GM19193 (cell line): ENCODE measurements around the gene FAM83E.

ENCODE experiments used
- POLR2A ChIP-seq: IDR thresholded peaks from 4 replicates; pipeline ENCODE4 v1.6.1; 2011; ENCODE audit not compliant: insufficient read depth, insufficient read length; ENCODE audit errors: extremely low read depth

Gene FAM83E

DNA sequence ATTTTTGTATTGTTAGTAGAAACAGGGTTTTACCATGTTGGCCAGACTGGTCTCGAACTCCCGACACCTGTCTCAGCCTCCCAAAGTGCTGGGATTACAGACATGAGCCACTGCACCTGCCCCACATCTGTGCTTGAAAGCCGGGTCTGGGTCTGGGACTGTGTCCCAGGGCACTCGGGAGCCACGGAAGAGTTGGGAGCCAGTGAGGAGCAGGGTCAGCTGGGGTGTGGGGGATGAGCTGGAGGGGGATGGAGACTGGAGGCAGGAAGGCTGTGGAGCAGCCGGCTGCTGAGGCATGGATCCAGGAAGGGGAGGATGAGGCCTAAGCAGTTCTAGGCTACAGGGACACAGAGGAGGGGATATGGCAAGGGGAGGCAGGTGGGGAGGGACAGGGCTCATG is 19.0 kb downstream of the FAM83E start:
- TF ChIP-seq POLR2A: no peak

GRCh38 chr19:48595171-48595570 is 19.7 kb downstream of the FAM83E start:
- no peak for TF ChIP-seq POLR2A

DNA sequence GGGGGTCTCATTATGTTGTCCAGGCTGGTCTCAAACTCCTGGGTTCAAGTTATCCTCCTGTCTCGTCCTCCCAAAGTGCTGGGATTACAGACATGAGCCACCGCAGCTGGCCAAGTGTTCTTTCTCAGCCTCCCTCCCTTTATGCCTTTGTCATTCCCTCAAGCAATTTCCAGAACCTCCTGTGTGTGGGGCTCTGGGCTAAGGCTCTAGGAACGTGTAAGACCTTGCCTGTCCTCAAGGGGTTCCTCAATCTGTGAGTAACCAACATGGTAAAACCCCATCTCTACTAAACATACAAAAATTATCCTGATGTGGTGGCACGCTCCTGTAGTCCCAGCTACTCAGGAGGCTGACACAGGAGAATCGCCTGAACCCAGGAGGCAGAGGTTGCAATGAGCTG is 23.9 kb downstream of the FAM83E start:
- no peak for TF ChIP-seq POLR2A

DNA sequence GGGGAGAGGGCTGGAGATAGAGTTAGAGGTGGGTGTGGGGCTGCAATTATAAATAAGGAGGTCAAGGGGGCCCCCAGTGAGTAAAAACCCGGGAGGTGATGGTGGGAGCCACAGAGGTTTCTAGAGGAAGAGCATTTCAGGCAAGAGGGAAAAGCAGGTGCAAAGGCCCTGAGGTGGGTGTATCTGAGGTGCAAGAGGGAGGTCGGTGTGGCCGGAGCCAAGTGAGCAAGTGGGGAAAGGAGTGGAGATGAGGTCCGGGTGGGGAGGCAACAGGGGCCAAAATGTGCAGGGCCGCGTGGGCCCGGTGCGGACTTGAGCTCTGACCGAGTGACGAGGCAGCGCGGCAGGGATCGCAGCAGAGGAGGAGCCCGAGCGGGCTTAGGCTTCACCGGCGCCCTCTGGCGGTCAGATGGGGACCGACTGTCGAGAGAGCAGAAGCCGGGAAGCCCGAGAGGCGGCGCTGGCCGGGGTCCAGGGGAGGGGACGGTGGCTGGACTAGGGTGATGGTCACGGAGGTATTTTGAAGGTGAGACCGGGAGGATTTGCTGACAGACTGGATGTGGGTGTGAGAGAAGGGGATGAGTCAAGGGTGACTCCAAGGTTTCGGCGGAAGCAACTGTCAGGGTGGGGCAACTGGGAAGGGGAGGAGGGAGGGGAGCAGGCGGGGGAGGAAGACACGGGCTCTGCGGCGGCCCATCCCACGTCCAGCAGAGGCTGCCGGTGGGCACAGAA is 26.0 kb downstream of the FAM83E start:
- TF ChIP-seq POLR2A: no peak

GRCh38 chr19:48587387-48587786 is 27.5 kb downstream of the FAM83E start:
- TF ChIP-seq POLR2A: no peak

GRCh38 chr19:48582168-48582567 is 32.7 kb downstream of the FAM83E start:
- TF ChIP-seq POLR2A: no peak

DNA sequence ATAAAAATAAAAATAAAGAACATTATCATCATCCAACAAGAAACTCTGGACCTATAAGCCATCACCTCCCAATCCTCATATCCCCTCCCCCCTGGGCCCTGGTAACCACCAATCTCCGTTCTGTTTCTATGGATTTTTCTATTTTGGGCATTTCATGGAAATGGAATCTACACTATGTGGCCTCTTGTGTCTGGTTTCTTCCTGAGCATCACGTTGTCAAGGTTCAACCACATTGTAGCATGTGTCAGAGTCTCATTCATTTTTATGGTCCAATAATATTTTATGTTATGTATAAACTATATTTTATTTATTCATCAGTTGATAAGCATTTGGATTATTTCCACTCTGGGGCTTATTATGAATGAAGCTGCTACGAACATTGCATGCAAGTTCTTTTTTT is 36.0 kb downstream of the FAM83E start:
- TF ChIP-seq POLR2A: no peak

DNA sequence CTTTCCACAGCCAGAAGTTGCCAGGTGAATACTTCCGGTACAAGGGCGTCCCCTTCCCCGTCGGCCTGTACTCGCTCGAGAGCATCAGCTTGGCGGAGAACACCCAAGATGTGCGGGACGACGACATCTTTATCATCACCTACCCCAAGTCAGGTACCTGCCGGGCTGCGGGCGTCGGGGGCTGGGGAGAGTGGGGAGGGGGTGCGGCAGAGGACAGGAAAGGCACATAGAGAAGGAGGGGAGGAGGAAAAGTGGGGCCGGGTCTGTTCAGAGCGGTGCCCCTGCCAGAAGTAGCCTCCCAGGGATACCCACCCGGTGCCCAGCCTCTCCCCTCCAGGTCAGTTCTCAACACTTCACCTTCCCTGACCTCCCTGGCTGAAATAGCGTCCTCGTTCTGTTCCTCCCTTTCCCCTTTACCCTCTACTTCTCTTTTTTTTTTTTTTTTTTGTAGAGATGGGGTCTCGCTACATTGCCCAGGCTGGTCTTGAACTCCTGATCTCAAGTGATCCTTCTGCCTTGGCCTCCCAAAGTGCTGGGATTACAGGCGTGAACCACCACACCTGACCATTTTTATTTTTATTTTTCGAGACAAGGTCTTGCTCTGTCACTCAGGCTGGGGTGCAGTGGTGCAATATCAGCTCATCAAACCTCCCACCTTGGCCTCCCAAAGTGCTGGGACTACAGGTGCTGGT is 38.8 kb downstream of the FAM83E start:
- TF ChIP-seq POLR2A: no peak

- no peak for TF ChIP-seq POLR2A
Observed at GRCh38 chr19:48573163-48573505, 41.7 kb downstream of the FAM83E start.

DNA sequence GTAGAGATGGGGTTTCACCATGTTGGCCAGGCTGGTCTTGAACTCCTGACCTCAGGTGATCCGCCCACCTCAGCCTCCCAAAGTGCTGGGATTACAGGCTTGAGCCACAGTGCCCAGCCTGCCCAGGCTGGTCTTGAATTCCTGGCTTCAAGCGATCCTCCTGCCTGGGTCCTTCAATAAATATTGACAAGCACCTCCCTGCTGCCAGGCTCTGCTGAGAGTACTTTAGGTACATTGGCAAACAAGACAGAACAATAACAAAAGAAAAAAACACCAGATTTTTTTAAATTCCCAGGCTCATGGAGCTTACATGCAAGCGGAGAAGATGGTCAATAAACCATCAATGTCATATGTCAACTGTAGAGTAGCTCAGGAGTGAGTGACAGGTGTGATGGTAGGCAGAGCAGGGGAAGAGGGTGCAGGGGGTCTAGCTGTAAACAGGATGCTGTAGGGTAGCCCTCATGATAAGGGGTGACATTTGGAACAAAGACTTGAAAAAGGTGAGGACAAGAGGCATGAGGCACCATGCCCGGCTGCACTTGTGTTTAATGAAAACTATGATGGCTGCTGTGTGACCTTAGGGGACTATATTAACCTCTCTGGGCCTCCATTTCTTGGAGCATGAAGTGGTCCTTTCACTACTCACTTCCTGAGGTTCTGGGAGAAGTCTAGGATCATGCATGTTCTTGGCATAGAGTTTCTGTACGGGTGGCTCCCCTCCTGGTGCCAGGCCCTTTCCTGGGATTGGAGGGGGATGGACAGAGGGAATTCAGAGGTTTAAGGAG is 43.3 kb downstream of the FAM83E start:
- no peak for TF ChIP-seq POLR2A

DNA sequence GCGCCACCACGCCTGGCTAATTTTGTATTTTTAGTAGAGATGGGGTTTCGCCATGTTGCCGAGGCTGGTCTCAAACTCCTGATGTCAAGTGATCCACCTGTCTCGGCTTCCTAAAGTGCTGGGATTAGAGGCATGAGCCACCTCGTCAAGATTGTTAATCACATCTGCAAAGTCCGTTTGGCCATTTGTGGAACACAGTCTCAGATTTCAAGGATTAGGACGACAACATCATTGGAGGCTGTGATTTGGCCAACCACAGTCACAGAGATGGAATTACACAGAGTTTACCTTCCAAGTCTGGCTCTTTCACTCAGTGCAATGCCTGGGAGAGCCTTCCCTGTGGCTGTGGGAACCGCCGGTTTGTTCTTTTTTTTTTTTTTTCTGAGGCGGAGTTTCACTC is 45.1 kb downstream of the FAM83E start:
- TF ChIP-seq POLR2A: no peak

GRCh38 chr19:48568345-48568886 is 46.5 kb downstream of the FAM83E start:
- TF ChIP-seq POLR2A: no peak

DNA sequence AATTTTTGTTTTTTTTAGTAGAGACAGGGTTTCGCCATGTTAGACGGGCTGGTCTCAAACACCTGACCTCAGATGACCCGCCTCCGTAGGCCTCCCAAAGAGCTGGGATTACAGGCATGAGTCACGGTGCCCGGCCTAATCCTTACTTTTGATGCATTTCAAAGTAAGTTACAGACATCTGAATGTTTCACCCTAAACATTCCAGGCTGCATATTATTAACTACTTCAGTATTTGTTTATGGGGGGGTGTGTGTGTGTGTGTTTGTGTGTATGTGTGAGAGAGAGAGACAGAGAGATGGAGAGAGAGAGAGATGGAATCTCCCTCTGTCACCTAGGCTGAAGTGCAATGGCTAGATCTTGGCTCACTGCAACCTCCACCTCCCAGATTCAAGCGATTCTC is 49.8 kb downstream of the FAM83E start:
- TF ChIP-seq POLR2A: no peak
